ENCODE measurements around the gene SNRNP48. TPM values are rescaled to one million over a fixed set of nuclear protein-coding genes. Genes with fewer than 3 reads are reported as not detected.

Gene SNRNP48, protein sequence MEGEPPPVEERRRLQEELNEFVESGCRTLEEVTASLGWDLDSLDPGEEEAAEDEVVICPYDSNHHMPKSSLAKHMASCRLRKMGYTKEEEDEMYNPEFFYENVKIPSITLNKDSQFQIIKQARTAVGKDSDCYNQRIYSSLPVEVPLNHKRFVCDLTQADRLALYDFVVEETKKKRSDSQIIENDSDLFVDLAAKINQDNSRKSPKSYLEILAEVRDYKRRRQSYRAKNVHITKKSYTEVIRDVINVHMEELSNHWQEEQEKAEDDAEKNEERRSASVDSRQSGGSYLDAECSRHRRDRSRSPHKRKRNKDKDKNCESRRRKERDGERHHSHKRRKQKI
- polyA plus RNA-seq (2012; ENCODE audit: missing spikeins) = 9.6 TPM

DNA sequence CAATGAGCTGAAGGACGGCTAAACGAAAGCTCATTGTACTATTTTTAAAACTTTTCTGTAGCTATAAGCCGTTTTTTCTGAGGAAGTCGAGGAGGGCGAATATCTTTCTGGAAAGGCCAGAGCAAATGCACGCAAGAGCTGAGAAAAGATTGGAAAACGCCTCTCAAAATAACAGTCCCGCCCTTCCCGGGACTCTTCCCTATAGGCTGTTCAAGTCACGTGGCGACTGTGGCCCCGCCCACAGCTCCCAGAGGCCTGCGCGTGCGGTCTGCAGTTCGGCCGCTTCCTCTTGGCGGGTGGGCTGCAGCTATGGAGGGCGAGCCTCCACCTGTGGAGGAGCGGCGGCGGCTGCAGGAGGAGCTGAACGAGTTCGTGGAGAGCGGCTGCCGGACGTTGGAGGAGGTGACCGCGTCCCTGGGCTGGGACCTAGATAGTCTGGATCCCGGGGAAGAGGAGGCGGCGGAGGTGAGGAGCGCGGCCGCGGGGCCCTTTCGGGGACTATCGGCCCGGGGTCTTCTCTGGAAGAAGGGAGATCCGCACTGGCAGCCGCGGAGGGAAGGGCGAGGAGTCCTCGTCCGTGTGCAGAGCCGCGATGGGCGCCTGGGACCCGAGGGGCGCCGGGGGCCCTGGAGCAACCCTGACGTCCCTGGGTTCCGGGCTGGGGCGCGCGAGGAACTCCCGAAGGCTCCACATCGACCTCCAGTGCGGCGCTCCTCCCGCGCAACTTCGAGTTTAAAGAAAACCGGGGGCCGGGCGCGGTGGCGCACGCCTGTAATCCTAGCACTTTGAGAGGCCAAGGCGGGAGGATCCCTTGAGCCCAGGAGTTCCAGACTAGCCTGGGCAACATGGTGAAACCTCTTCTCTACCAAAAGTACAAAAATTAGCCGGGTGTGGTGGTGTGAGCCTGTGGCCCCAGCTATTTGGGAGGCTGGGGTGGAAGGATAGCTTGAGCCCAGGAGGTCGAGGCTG, at the start of gene SNRNP48:
SNRNP48 (plus strand) TSS at position 250 of the 969 bp plus-strand sequence; CDS start at position 310, 60 bp downstream.
- FAIRE-seq (peak; percentile 99), DNase-seq (ENCODE audit: insufficient read length) (peak; percentile 72)
- peak; percentile 84 for TF ChIP-seq TAF1 (IDR thresholded peaks at IDR 0.05; ENCODE audit: borderline replicate concordance, low read depth, low read length)
- TF ChIP-seq POLR2AphosphoS5 (IDR thresholded peaks at IDR 0.05; ENCODE audit: low read depth, low read length) = peak; percentile 79
- peak; percentile 92 for TF ChIP-seq POLR2A (IDR thresholded peaks at IDR 0.05; ENCODE audit: low read depth, low read length)

DNA sequence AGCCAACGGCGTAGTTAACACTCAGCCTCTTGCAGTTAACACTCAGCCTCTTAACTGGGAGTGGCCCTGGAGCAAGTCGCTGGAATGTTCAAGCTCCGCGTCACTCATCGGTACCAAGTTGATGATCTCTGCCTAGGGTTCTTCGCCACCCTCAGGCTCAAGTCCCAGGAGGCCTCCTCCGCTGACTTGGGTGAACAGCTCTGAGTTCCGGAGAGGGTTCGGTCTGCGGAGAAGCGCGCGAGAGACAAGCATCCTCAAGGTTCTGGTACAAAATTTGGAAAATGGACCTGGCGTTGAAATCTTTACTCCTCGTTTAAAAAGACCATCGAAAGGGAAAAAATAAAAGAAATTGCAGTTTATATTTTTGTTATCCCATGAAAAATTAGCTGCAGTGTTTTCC, 49.4 kb upstream of the SNRNP48 start:
- TF ChIP-seq TAF1 (IDR thresholded peaks at IDR 0.05; ENCODE audit: borderline replicate concordance, low read depth, low read length) (no peak), POLR2A (IDR thresholded peaks at IDR 0.05; ENCODE audit: low read depth, low read length) (no peak), POLR2AphosphoS5 (IDR thresholded peaks at IDR 0.05; ENCODE audit: low read depth, low read length) (no peak)
- FAIRE-seq (no peak), DNase-seq (ENCODE audit: insufficient read length) (no peak)

DNA sequence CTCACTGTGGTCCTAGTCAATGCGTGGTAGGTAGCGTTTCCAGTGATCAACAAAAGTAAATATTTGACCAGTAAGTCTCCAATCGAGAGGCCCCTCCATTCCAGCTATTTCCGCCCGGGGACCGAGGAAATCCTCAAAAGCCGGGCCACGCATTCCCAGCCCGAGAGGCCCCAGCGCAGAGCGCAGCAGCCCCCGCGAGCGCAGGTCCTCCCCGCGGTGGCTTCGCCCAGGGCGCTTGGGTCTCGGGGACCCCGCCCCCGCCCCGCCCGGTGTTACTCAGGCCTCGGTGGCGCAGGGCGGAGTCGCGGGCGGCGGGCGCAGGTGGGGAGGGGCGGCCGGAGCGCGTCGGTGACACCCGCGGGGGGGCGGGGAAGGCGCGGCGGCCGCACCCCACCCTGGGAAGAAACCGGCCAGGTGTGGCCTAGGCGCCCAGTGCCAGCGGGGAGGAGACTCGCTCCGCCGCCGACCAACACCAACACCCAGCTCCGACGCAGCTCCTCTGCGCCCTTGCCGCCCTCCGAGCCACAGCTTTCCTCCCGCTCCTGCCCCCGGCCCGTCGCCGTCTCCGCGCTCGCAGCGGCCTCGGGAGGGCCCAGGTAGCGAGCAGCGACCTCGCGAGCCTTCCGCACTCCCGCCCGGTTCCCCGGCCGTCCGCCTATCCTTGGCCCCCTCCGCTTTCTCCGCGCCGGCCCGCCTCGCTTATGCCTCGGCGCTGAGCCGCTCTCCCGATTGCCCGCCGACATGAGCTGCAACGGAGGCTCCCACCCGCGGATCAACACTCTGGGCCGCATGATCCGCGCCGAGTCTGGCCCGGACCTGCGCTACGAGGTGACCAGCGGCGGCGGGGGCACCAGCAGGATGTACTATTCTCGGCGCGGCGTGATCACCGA, 48.6 kb upstream of the SNRNP48 start, which contains the start of gene DSP:
DSP (plus strand) TSS at position 497 of the 890 bp plus-strand sequence; CDS start at position 742, 245 bp downstream.
- DNase-seq (ENCODE audit: insufficient read length) (peak; percentile 39), FAIRE-seq (no peak)
- no peak for TF ChIP-seq TAF1 (IDR thresholded peaks at IDR 0.05; ENCODE audit: borderline replicate concordance, low read depth, low read length)
- TF ChIP-seq POLR2AphosphoS5 (IDR thresholded peaks at IDR 0.05; ENCODE audit: low read depth, low read length) = no peak
- no peak for TF ChIP-seq POLR2A (IDR thresholded peaks at IDR 0.05; ENCODE audit: low read depth, low read length)

DNA sequence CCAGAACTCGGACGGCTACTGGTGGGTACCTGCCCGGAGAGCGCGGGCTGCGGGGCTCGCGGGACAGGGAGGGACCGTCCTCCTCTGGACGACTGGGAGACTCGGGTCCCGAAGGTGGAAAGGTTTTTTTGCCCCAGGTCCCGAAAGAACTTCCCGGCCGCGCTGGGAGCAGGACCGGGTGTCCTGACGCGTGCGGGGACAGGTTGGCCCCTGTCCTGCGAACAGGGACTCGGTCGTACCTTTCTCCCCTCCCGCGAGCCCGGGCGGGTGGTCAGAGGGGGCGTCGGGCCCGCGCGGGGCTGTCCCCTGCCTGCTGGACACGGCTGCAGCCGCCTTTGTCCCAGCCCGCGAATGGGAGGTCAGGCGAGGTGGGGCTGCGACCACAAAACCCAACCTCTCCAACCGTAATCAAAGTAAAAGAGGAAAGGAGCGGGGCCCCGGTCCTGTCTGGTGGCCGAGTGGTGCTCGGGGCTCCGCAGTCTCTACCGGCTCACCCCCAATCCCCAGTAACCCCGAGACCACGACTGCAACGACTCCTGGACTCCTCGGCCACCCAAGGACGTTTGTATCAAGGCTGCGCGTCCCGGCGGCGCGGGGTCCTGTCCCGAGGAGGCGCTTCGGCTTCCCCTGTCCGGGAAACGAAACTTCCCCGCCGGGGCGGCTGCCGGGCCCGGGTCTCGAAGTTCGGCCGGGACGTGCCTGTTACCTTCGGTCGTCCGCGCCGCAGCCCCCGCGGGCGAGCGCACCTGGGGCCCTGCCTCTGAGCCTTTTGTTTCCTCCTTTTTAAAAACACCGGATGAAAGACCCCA, 47.7 kb upstream of the SNRNP48 start:
- FAIRE-seq (no peak), DNase-seq (ENCODE audit: insufficient read length) (peak; percentile 23)

DNA sequence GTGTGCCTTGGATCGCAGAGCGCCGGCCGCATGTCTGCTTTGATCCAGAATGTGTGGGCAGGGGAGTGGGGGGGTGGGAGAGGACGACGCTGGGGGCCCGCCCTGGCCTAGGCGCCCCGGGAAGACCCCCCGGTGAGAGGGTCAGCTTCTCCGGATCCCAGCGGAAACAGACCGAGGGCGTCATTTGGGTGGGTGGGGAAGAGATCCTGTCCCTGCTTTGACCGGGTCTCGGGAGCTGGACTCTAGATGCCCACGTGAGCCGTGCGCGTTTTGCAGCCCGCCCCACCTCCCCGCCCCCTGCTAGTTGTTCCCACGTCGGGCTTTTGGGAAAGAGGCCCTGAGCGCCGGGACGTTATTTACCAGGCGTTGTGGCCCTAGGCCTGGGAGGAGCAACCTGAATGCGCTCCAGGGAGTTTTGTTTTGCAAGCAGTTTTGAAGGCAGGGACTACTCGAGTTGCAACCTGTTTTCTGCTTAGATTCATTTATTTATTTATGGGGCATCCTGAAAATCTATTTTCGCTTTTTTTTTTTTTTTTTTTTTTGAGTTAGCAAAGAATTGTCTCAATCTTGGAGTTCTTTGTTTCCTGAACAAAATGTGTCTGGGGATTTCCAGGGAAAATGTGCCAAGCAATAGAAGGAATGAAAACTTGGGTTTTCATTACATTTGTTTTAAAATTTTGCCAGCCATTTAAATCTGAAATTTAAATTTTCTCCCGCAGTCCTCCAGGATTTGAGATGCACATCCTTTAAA, 46.9 kb upstream of the SNRNP48 start:
- no peak for FAIRE-seq
- no peak for TF ChIP-seq POLR2A (IDR thresholded peaks at IDR 0.05; ENCODE audit: low read depth, low read length)
- no peak for TF ChIP-seq POLR2AphosphoS5 (IDR thresholded peaks at IDR 0.05; ENCODE audit: low read depth, low read length)
- TF ChIP-seq TAF1 (IDR thresholded peaks at IDR 0.05; ENCODE audit: borderline replicate concordance, low read depth, low read length) = no peak
- DNase-seq (ENCODE audit: insufficient read length) = peak; percentile 20

More for the DNA sequence above, 47.7 kb upstream of the SNRNP48 start:
- no peak for TF ChIP-seq TAF1 (IDR thresholded peaks at IDR 0.05; ENCODE audit: borderline replicate concordance, low read depth, low read length)
- TF ChIP-seq POLR2AphosphoS5 (IDR thresholded peaks at IDR 0.05; ENCODE audit: low read depth, low read length) = no peak
- TF ChIP-seq POLR2A (IDR thresholded peaks at IDR 0.05; ENCODE audit: low read depth, low read length) = no peak

DNA sequence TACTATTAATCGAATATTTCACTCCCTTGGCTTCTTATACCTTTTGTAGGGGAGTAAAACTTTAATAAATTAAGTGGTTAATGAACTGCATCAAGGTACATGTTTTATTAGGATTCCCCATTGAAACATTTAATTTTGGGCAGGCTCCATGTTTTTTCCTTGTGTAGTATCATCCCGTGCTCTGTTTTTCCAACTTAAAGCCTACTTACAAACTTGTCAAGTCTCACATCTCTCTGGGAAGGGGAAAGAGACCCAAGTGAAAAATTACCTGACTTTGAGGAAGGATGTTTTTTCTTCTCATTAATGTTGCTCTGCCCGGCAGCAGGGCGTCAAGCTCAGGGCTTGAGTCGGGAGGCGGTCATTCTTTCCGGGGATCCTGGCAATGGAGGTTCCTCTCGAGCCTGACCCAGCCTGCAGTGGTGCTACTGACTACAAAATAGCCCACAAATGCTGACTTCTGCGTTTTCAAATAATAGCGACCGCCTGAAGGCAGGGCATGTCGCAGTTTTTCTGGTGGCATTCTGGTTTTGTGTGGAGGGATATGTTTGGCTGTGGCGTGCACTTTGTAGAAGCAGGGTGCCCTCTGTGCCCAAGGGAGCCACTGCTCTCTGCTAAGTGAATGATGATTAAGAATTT, 46.1 kb upstream of the SNRNP48 start:
- FAIRE-seq (no peak), DNase-seq (ENCODE audit: insufficient read length) (no peak)
- TF ChIP-seq POLR2A (IDR thresholded peaks at IDR 0.05; ENCODE audit: low read depth, low read length) (no peak), TAF1 (IDR thresholded peaks at IDR 0.05; ENCODE audit: borderline replicate concordance, low read depth, low read length) (no peak), POLR2AphosphoS5 (IDR thresholded peaks at IDR 0.05; ENCODE audit: low read depth, low read length) (no peak)

DNA sequence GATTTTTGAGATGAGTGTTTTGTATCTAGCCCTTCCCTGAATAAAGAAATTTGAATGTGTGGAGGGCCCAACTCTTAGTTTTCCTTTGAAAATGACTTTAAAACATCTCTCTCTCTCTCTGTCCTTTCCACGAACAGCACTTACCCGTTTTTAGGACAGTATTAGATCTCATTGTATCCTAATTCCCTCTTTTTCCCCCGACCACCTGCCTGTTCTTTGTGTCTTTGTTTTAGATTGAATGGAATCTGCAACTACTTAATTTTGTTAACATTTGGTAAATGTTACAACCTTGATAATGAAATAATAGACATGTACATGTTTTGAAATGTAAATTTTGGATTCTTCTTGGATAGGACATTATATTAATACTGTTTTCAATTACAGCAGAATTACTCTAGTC, 45.4 kb upstream of the SNRNP48 start:
- no peak for DNase-seq (ENCODE audit: insufficient read length)
- no peak for TF ChIP-seq POLR2A (IDR thresholded peaks at IDR 0.05; ENCODE audit: low read depth, low read length)
- no peak for TF ChIP-seq POLR2AphosphoS5 (IDR thresholded peaks at IDR 0.05; ENCODE audit: low read depth, low read length)
- TF ChIP-seq TAF1 (IDR thresholded peaks at IDR 0.05; ENCODE audit: borderline replicate concordance, low read depth, low read length) = no peak
- FAIRE-seq = no peak

DNA sequence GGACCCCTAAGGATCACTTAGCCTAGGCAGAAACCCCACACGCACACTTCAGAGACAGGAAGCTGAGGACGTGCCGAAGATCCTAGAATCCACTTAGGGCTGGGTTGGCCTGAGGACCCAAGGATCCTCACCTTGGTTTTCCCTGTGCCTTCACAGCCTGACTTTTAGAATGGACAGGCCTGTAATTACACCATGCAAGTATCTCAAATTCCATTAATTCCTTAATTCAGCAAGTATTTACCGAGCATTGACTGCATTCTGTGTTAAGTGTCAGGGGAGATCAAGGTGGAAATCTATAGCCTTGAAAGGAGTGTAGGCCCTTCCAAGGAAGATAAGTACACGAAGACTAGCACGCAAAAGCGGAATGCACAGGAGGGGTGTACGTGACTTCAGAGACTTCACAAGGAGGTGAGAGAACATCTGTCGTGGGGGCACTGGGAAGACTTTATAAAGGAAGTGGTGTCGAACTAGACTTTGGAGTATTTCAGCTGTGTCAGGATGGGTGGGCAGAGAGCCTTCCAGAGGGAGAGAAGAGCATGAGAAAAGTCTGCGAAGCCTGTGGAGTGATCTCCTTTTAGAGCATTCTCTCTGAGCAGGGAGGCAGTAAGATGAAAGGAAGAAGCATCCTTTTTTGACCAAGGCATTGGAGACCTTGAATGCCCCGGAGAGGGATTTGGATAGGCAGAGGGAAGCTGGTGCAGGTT, 44.5 kb upstream of the SNRNP48 start:
- no peak for DNase-seq (ENCODE audit: insufficient read length)
- FAIRE-seq = no peak
- TF ChIP-seq TAF1 (IDR thresholded peaks at IDR 0.05; ENCODE audit: borderline replicate concordance, low read depth, low read length) (no peak), POLR2AphosphoS5 (IDR thresholded peaks at IDR 0.05; ENCODE audit: low read depth, low read length) (no peak), POLR2A (IDR thresholded peaks at IDR 0.05; ENCODE audit: low read depth, low read length) (no peak)

All from GM12892 (cell line).